Adipocyte (in vitro differentiated cells): ENCODE measurements around the gene HOXB4.

Experiments used
- DNase-seq: peaks from one replicate; pipeline ENCODE4 v3.0.0-alpha.2; 2015; ENCODE audit warnings: low read depth
- H3K27me3 ChIP-seq: replicated peaks from 2 replicates; pipeline ENCODE4 v1.7.0; 2013; ENCODE audit warnings: mild to moderate bottlenecking, low read length, moderate library complexity; ENCODE audit not compliant: control insufficient read depth, insufficient read depth
- H3K36me3 ChIP-seq: 2 replicates; pipeline ENCODE4 v1.7.0; 2013; ENCODE audit warnings: low read length, mild to moderate bottlenecking, moderate library complexity; ENCODE audit not compliant: control insufficient read depth, insufficient read depth, severe bottlenecking
- H3K4me1 ChIP-seq: 2 replicates; pipeline ENCODE4 v1.7.0; 2013; ENCODE audit warnings: mild to moderate bottlenecking, low read length, moderate library complexity; ENCODE audit not compliant: control insufficient read depth, insufficient read depth
- H3K4me3 ChIP-seq: 2 replicates; pipeline ENCODE4 v1.7.0; 2013; ENCODE audit warnings: mild to moderate bottlenecking, low read length, moderate library complexity
- H3K9ac ChIP-seq: 2 replicates; pipeline ENCODE4 v1.7.0; 2013; ENCODE audit warnings: mild to moderate bottlenecking, low read length, moderate library complexity
- H3K9me3 ChIP-seq: 2 replicates; pipeline ENCODE4 v1.7.0; 2013; ENCODE audit warnings: mild to moderate bottlenecking, low read length, moderate library complexity; ENCODE audit not compliant: control insufficient read depth

Gene HOXB4

DNA sequence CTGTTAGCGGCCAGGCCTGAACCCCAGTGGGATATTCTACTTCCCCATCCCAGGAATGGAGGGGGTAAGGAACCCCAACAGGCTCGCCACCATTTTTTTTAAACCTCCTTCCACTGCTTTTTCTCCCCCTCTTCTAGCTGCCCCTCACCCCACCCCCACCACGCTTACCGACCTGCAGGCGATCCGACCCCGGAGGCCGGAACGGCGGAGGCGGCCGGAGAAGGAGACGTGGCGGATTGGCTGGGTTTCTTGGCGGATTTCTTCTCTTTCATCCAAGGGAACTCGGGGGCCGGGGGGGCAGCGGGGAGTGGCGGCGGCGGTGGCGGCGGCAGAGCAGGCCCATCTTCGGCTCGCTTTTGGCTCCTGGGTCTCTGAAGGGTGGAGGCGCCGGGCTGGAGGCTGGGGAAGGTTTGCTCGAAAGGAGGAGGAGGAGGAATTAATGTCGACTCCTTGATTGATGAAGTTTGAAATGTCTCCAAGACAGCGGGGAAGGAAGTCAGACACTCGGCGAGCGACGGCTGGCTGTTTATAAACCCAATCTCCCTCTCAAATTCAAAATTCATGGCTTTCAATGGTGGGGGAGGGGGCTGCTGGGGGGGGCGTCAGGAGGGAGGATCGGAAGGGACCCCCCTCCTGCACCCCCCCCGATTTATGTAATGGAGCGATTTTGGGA, 33.7 kb downstream of the HOXB4 start:
- Histone ChIP-seq H3K9me3 (no peaks in the 10 kb centered on the region), H3K4me3 (peak overlapping the region; percentile 95), H3K36me3 (peaks cover 6% of the 10 kb centered on the region), H3K27me3 (no peaks in the 10 kb centered on the region), H3K4me1 (peaks cover 49% of the 10 kb centered on the region), H3K9ac (peak overlapping the region; percentile 99)
- no peak for DNase-seq

DNA sequence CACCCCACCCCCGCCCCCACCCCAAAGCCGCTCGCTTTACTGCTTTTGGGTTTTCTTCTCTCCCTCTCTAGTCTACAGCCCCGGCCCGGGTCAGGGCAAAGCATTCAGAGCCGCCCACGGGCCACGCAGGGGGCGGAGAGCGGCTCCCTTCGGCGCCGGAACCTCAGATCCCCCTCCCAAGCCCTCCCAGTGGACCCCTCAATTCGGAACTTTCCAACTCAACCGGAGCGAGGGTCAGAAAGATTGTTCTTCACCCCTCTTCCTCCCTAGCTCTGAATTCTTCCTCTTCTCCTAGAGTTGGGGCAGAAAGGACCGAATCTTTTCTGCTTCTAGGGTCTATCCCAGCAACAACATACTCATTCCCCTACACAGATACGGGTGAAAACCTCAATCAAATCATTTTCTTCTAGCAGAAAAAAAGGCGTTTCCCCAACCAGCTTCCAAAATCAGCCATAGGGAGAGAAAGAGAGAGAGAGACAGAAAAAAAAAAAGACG, 34.2 kb downstream of the HOXB4 start:
- Histone ChIP-seq H3K4me3 (peak overlapping the region; percentile 95), H3K4me1 (peaks cover 48% of the 10 kb centered on the region), H3K36me3 (peaks cover 4% of the 10 kb centered on the region), H3K9me3 (no peaks in the 10 kb centered on the region), H3K9ac (peak overlapping the region; percentile 99), H3K27me3 (no peaks in the 10 kb centered on the region)
- no peak for DNase-seq

- peak; percentile 13 for DNase-seq
- peaks cover 45% of the 10 kb centered on the region for H3K4me1 ChIP-seq
- no peaks in the 10 kb centered on the region for H3K27me3 ChIP-seq
- peaks cover 4% of the 10 kb centered on the region for H3K36me3 ChIP-seq
- peak overlapping the region; percentile 99 for H3K9ac ChIP-seq
- no peaks in the 10 kb centered on the region for H3K9me3 ChIP-seq
- peak overlapping the region; percentile 95 for H3K4me3 ChIP-seq
Measured at GRCh38 chr17:48543107-48543853, 34.9 kb downstream of the HOXB4 start.

GRCh38 chr17:48542698-48543106, 35.4 kb downstream of the HOXB4 start:
- Histone ChIP-seq H3K9me3 (no peaks in the 10 kb centered on the region), H3K4me3 (peak overlapping the region; percentile 95), H3K36me3 (peaks cover 4% of the 10 kb centered on the region), H3K4me1 (peaks cover 40% of the 10 kb centered on the region), H3K9ac (peak overlapping the region; percentile 99), H3K27me3 (no peaks in the 10 kb centered on the region)
- no peak for DNase-seq

GRCh38 chr17:48542114-48542656, 36.0 kb downstream of the HOXB4 start:
- Histone ChIP-seq H3K27me3 (no peaks in the 10 kb centered on the region), H3K9me3 (no peaks in the 10 kb centered on the region), H3K4me1 (peaks cover 36% of the 10 kb centered on the region), H3K9ac (peak overlapping the region; percentile 99), H3K4me3 (peak overlapping the region; percentile 95), H3K36me3 (peaks cover 4% of the 10 kb centered on the region)
- no peak for DNase-seq

DNA sequence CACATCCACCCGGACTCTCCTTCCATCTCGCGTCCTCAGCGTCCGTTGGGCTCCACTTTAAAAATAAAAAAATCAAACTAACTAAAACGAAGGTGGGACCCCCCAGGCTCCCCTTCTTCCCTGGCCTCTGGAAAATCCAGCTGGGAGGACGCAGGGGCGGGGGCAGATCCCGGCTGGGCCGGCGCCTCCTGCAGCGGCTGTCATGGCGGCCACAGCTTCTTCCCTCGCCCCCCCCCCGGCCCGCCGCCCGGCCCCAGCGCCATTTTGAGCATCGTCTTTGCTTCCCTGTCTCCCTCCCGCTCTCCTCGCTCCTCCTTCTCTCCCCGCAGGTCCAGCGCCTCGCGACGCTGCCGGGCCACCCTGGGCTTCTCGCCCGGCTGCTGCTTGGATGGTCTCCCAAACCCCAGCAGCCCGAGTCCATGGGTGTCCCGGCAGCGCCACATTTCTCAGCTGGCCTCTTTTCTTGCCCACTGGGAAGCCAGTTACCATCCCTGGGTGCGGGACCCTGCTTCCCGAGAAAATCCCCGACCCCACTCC, 36.5 kb downstream of the HOXB4 start:
- Histone ChIP-seq H3K36me3 (peaks cover 4% of the 10 kb centered on the region), H3K9ac (peak overlapping the region; percentile 99), H3K4me1 (peaks cover 31% of the 10 kb centered on the region), H3K4me3 (peak overlapping the region; percentile 95), H3K27me3 (no peaks in the 10 kb centered on the region), H3K9me3 (no peaks in the 10 kb centered on the region)
- no peak for DNase-seq

- Histone ChIP-seq H3K27me3 (no peaks in the 10 kb centered on the region), H3K9me3 (no peaks in the 10 kb centered on the region), H3K36me3 (peaks cover 4% of the 10 kb centered on the region), H3K4me1 (peaks cover 26% of the 10 kb centered on the region), H3K9ac (peak overlapping the region; percentile 99), H3K4me3 (peak overlapping the region; percentile 95)
- no peak for DNase-seq
Measured at GRCh38 chr17:48541036-48541576, 37.0 kb downstream of the HOXB4 start.

DNA sequence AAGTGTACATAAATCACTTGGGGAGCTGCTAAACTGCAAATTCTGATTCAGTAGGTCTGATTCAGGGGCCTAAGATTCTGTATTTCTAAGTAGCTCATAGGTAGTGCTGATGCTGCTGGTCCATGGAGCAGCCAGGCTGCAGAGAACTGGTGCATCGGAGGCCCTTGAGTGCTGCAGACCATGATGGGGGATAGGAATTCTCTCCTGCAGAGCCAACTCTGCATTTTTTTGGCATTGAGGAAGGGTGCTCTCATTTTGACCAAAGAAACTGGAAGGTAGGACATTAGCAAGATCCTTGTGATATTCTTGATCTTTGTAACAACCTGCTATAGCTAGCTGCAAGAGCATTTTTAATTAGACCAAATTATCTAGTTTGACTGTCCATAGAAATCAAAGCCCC, 37.9 kb downstream of the HOXB4 start:
- Histone ChIP-seq H3K36me3 (peaks cover 4% of the 10 kb centered on the region), H3K4me1 (peaks cover 17% of the 10 kb centered on the region), H3K9me3 (no peaks in the 10 kb centered on the region), H3K4me3 (no peak overlapping the region), H3K9ac (no peak overlapping the region), H3K27me3 (no peaks in the 10 kb centered on the region)
- no peak for DNase-seq

DNA sequence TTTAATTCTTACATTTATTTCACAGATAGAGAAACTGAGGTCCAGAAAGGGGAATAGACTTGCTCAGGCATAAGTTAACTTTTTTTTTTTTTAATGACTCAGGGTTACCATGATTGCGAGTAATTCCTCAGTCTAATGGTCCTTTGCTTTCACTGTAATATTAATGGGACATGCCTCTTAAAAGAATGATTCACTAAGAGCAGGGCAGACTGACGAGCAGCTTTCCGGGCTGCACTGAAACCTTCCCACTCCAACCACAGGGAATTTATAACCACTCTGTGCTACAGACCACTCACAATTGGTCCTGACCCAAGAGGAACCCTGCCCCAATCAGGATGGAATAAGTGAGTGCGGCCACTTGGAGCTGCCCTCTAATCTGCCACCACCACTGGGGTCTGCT, 39.0 kb downstream of the HOXB4 start:
- H3K9ac ChIP-seq: no peak overlapping the region
- no peaks in the 10 kb centered on the region for H3K9me3 ChIP-seq
- peaks cover 4% of the 10 kb centered on the region for H3K36me3 ChIP-seq
- no peak overlapping the region for H3K4me3 ChIP-seq
- H3K4me1 ChIP-seq: peaks cover 14% of the 10 kb centered on the region
- H3K27me3 ChIP-seq: no peaks in the 10 kb centered on the region
- DNase-seq: no peak

- H3K36me3 ChIP-seq: no peaks in the 10 kb centered on the region
- H3K9me3 ChIP-seq: no peaks in the 10 kb centered on the region
- peaks cover 14% of the 10 kb centered on the region for H3K4me1 ChIP-seq
- no peak for DNase-seq
- no peaks in the 10 kb centered on the region for H3K27me3 ChIP-seq
- no peak overlapping the region for H3K4me3 ChIP-seq
- H3K9ac ChIP-seq: no peak overlapping the region
Measured at GRCh38 chr17:48537316-48537715, 40.8 kb downstream of the HOXB4 start.
